ENCODE data around the gene MKRN1.

MKRN1 gene

GRCh38 chr7:140451716-140452115 lies 27.6 kb downstream of the MKRN1 start:
- no peak for TF ChIP-seq CTCF (conservative IDR thresholded peaks at IDR 0.05; ENCODE audit: low read depth, low read length)
- DNase-seq (ENCODE audit: low read depth), result no peak
- H3K4me3 ChIP-seq (ENCODE audit: low read length), result no peak overlapping the region

- H3K4me3 ChIP-seq (ENCODE audit: low read length), result no peak overlapping the region
- TF ChIP-seq CTCF (conservative IDR thresholded peaks at IDR 0.05; ENCODE audit: low read depth, low read length), result no peak
- DNase-seq (ENCODE audit: low read depth), result no peak
Measured at GRCh38 chr7:140448781-140449480, 30.4 kb downstream of the MKRN1 start.

GRCh38 chr7:140447841-140448240 lies 31.5 kb downstream of the MKRN1 start:
- DNase-seq (ENCODE audit: low read depth), result no peak
- H3K4me3 ChIP-seq (ENCODE audit: low read length), result no peak overlapping the region
- TF ChIP-seq CTCF (conservative IDR thresholded peaks at IDR 0.05; ENCODE audit: low read depth, low read length), result no peak

- TF ChIP-seq CTCF (conservative IDR thresholded peaks at IDR 0.05; ENCODE audit: low read depth, low read length), result no peak
- no peak overlapping the region for H3K4me3 ChIP-seq (ENCODE audit: low read length)
- no peak for DNase-seq (ENCODE audit: low read depth)
Measured at GRCh38 chr7:140446467-140446866, 32.8 kb downstream of the MKRN1 start.

GRCh38 chr7:140441519-140441918 lies 37.8 kb downstream of the MKRN1 start:
- no peak for DNase-seq (ENCODE audit: low read depth)
- TF ChIP-seq CTCF (conservative IDR thresholded peaks at IDR 0.05; ENCODE audit: low read depth, low read length), result no peak
- no peak overlapping the region for H3K4me3 ChIP-seq (ENCODE audit: low read length)

GRCh38 chr7:140440593-140440992 lies 38.7 kb downstream of the MKRN1 start:
- DNase-seq (ENCODE audit: low read depth), result no peak
- TF ChIP-seq CTCF (conservative IDR thresholded peaks at IDR 0.05; ENCODE audit: low read depth, low read length), result no peak
- no peak overlapping the region for H3K4me3 ChIP-seq (ENCODE audit: low read length)

- no peak for TF ChIP-seq CTCF (conservative IDR thresholded peaks at IDR 0.05; ENCODE audit: low read depth, low read length)
- no peak overlapping the region for H3K4me3 ChIP-seq (ENCODE audit: low read length)
- DNase-seq (ENCODE audit: low read depth), result no peak
Measured at GRCh38 chr7:140439359-140439758, 39.9 kb downstream of the MKRN1 start.
